GM12872 (cell line): ENCODE measurements around the gene PTPRD.

Experiments
- CTCF ChIP-seq: IDR thresholded peaks from 3 replicates; pipeline ENCODE4 v1.5.1; 2011; ENCODE audit warnings: low read depth, mild to moderate bottlenecking, low read length, moderate library complexity; ENCODE audit not compliant: insufficient read depth

The PTPRD gene

DNA sequence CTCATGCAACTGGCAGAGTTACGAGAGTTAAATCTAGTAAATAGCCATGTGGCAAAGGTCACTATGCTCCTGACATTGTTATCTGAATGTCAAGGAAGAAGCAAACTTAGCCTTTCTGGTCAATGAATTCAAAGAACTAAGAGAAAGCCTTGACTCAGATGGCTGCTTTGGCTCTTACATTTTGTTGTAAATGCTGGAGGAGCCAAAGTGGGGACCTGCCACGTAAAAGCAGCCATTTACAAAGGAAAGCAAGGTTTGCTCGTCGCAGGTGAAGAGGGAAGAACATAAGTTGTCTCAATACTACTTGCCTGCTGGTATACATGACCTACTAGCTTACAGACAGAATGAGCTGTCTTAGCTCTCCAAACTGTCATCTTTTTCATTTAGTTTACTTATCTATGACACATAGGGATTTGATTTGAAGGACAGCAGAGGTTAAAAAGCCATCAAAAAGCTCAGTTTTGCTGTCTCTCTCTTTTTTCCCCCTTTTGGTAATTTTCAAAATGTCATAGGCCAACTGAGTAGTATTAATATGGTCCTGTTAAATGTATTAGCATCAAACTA, 1760.4 kb downstream of the PTPRD start:
- TF ChIP-seq CTCF = no peak

DNA sequence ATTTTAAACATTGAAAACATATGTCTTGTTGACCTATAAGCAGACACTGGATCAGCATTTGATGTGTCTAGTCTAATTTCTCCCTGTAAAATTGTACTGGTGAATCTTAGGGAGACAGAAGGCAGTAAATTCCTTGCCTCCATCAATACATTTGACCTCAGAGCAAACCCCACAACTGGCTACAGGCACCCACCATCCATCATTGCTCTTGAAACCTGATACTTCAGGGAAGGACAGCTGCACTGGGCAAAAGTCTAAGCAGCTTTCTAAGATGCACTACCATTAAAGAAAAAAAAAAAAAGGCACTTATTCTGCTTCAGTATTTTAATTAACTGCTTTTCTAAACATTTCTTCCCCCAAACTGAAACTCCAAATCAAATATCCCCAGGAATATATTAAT, 1761.9 kb downstream of the PTPRD start:
- TF ChIP-seq CTCF = no peak

GRCh38 chr9:8845808-8846207, 1767.0 kb downstream of the PTPRD start:
- no peak for TF ChIP-seq CTCF

- no peak for TF ChIP-seq CTCF
Observed at GRCh38 chr9:8845376-8845775, 1767.4 kb downstream of the PTPRD start.

DNA sequence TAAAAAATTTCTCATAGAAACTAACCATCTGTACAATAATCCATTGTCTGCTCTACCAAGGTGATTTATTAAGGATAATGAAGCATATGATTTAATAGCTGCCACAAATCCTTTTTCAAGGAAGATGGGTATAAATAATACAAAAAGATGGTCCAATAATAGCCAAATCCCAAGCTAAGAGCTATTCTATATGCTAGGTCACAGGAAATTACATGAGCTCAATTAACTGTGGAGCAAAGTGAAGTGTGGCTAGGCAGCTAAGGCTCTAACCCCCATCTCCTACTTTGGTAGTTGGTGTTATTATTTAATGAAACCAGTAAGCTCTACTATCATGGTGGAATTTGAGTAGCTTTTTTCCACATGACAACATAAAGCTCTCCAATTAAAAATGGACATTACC, 1768.3 kb downstream of the PTPRD start:
- no peak for TF ChIP-seq CTCF

DNA sequence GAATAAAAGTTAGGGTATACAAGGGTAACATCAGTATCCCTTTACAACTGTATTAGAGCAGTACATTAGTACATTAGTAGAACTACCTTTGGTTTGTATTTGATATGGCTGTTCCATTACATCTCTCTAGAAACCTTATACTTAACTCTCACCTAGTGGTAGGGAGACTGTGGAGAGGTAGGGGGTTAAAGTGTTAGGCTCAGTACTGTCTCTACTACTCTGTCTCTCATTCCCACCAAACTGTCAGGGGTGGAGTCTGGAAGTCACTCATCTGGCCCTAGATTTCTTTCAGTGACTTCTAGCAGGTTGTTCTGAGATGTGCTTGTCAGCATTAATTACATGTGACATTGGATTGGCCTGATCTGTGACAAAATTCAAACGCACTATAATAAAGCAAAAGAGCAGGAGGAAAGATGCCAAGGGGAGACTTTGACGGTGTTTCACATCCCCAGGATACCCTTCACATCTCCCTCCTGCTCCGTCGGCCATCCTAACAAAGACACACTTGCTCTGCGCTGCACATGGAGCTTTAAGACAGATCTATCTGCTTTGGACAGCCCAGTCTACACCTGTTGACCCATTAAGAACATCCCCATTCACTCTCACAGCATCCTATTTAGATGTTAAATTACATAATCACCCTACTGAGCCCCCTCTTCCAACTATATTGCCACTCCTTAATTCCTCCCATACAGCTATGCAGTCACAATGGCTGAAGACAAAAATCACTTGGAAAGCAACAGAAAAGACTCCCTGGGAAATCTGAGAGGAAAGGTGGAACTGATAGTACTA, 1770.2 kb downstream of the PTPRD start:
- TF ChIP-seq CTCF = no peak

DNA sequence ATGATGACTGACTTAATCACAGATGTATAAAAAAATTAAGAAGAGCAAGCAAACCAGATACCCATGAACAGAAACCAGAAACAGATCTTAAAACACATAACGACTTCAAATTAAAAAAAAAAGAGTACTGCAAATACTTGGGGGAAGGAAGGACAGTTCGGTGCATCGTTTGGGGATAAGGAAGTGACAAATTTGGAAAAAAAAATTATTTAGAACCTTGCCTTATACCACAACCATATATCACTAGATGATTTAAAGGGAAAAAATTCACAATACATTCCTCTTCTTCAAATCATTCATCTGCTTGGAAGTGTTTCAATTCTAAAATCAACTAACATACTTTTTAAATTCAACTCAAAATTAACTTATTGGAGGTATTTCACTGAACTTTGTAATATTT, 1774.7 kb downstream of the PTPRD start:
- TF ChIP-seq CTCF = no peak
